SKM-1 (cell line): Measurements from ENCODE around the gene NCAPD2.
"Not testable (repeated sequence)": the region's sequence is repeated elsewhere in the genome, so short reads cannot be mapped to it uniquely, and the experiment has no call there.

Experiments
- DNase-seq: peaks from one replicate; lab custom pipeline; 2025; ENCODE audit not compliant: unreplicated experiment; lab: John Stamatoyannopoulos, UW

NCAPD2 gene

DNA sequence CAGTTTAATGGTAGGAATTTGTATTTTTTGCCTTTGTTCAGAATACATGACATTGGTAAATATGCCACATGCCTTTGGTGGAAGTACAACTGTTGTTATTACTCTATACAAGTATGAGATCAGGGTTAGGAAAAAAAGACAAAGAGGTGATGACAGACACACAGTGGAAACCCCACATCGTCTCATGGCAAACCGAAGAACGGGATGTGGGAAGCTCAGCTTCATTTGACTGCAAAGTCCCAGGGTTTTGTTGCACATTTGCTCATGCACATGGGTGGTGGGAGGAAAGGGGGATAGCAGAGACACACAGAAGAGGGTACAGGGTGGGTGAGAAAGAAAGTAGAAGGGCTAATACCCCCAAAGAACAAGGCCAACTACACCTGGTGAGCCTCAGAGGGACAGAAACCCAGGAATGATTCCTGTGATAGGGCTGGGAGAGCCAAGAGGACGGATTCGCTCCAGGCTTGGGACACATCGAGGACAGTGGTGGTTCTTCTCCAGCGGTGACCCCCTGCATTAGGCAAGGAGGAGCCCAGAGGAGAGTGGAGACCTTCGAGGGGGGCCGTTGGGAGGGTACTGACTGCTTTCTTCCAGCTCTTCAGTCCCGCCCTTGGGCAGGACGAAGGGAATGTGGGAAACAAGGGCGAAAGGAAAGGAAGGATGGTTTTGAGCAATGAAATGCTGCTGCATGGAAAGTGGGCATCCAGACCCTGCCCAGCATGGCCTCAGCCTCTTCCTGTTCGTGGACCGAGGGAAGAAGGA is 31.5 kb upstream of the NCAPD2 start:
- no peak for DNase-seq

DNA sequence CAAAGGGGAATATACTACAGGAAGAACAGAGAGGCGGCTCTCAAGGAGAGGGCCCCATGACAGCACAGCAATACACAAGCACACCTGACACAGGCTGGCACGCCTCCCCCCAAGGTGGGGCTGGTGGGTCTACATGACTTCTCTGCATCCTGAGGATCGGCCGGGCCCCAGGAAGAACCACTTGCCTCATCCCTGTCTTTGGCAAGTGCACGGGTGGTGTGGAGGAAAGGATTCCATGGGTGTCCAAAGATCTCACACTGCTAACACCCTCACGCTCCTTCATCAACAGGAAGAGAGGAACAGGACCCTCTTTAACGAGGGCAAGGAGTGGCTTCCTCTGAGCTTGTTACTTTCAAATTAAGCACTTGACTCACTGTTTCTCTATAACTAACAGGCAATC is 30.7 kb upstream of the NCAPD2 start:
- DNase-seq = no peak

DNA sequence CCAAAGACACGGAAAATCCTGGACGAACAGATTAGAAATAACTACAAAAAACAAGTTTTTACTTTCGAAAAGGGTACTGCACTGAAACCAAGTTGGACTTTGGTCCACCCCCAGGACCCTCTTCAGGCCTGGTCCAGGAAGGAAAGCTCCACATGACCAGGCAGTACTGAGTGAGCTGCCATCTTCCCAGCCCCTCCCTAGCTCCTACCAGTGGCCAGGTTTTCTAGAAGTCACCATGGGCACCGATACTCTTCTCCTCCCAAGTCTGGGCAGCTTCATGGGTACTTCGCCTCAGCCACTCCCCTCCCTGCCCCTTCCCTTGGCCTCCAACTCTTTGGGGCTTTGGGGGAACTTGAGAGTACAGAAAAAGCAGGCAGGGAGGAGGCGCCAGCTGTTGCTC is 30.0 kb upstream of the NCAPD2 start:
- DNase-seq = no peak

DNA sequence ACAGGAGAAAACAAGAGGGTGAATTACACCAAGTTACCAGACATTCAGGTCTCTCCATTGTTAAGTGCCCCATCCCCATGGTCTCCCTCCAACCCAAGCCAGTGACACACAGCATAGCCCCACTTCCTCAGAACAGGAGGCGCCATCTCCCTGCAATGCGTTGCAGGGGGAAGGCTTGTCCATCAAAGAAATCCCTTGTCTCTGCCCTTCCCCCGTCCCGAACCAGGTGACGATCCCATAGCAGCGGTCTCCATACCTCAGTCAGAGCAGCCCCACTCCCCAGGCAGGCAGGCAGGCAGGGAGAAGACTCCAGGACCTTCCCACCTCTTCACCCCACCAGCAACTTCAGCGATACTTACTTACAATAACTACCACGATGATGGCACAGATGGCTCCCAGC is 29.4 kb upstream of the NCAPD2 start:
- DNase-seq = no peak

DNA sequence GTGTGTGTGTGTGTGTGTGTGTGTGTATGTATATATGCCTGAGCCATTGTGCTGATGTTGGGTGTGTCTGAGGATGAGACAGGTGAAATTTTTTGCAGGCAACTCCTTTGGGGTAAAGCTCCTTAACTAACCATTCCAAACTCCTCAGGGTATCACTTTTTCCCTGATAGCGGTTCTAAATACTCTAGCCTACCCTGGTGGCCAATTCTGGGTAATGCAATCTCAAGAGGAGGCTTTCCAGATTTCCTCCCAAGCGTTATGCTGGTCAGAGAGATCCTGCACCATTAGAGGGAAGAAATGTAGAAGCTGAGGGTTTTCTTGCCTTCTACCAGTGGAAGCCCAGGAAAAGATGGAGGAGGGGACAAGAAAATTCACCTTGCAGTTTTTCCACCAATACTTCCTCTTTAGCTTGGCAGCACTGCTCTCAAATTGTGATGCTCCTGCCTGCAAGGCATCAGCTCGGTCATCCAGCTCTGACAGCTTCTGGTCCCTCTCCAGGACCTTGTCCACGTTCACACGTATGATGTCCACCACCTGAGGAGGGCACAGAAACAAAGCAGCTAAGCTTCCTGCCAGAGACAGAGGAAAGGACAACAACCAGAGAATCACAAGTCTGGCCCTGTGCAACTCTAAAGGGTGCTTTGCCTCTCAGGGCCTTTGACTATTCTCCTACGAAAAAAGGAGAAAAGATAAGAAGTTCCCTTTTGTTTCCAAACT is 28.3 kb upstream of the NCAPD2 start:
- peak; percentile 4 for DNase-seq

DNA sequence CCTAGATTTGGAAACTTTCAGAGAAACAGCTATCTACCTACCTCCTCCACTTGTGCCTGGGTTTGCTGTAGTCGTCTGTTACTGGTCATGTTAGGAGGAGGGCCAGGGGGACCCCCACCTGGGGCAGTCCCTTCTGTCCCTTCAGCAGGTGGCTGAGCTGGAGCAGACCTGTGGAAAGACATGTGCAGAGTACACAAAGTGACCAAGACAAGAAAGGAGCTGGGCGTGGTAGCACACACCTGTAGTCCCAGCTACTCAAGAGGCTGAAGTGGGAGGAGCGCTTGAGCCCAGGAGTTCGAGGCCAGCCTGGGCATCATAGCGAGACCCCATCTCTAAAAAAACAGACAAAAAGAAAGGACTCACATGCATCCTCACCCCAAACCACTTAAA is 27.7 kb upstream of the NCAPD2 start:
- DNase-seq = no peak

DNA sequence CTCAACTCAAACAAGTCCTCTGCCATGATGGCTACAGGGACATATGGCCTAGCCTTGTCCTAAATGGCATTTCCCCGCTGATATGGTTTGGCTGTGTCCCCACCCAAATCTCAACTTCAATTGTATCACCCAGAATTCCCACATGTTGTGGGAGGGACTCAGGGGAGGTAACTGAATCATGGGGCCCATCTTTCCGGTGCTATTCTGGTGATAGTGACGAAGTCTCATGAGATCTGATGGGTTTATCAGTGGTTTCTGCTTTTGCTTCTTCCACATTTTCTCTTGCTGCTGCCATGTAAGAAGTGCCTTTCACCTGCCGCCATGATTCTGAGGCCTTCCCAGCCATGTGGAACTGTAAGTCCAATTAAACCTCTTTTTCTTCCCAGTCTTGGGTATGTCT is 27.2 kb upstream of the NCAPD2 start:
- not testable (repeated sequence) for DNase-seq

DNA sequence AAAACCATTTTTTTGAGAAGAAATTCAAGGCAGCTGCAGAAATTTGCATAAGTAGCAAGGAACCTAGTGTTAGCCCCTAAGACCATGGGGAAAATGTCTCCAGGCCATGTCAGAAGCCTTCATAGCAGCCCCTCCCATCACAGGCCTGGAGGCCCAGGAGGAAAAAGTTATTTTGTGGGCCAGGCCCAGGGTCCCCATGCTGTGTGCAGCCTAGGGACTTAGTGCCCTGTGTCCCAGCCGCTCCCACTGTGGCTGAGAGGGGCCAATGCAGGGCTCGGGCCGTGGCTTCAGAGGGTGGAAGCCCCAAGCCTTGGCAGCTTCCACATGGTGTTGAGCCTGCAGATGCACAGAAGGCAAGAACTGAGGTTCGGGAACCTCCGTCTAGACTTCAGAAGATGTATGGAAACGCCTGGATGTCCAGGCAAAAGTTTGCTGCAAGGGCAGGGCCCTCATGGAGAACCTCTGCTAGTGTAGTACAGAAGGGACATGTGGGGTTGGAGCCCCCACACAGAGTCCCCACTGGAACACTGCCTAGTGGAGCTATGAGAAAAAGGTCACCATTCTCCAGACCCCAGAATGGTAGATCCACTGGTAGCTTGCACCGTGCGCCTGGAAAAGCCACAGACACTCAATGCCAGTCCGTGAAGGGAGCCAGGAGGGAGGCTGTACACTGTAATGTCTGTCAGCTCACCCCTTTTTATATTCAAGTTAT is 26.2 kb upstream of the NCAPD2 start:
- DNase-seq = not testable (repeated sequence)

DNA sequence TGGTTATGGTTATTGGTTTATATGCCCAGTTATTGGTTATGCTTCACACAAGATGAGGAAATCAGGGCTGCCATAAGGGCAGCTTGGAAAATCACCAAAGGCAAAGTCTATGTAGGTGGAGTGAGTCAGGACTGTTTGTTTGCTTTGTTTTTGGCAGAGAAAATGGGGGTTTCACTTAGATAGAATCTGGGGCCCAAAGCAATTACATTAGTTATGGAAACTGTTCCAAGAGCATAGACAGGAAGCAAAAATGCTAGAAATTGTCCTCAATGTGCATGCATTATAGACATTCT is 25.7 kb upstream of the NCAPD2 start:
- DNase-seq = no peak

DNA sequence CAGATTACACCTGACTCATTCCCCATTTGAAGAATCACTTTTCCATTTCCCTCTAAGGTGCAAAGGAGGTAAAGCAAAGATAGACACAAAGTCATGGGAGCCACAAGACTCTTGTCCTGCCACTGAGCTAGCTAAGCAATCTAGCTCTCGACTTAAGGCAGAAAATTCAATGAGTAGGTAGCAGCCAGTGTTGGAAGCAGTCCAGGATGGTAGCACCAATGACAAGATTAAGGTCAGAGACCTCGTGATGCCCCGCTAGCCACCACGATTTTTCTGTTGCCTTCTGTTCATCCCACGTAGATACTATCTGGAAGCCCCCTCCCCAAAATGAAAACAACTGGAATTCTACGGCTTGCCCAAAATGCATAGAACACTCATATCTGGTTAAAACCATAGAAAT is 24.8 kb upstream of the NCAPD2 start:
- no peak for DNase-seq

DNA sequence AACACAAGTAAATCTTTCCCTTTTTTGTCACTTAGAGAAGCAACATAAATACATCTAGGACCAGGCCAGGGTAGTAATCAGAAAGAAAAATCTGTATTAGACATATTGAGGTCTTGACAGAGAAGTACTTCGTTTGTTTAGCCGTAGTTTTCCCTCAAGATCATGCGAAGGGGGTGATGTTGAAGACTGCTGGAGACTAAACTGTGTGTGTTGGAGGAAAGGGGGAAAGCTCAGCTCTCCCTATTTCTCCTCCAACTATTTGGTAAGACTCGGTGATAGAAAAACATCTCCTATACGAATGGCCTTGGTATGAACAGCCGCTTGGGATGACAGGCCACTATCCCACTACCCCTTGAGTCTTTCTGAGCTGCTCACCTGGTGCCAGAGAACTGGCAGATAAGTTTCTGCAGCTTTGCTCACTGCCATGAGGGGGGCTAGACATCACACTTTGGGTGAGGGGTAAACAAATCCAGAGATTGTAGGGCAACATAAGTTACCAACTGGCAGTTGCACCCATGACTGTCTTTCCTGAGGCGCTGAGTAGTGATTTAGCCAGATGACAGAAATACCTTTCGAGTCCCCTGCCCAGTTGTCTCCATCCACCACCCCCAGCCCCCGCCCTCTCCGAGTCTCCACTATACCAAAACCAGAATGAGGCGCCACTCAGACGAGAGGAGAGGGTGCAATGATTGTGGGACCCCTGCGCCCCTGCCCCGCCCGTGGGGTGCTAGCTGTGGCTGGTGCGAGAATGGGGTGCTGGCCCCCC is 24.1 kb upstream of the NCAPD2 start:
- no peak for DNase-seq

DNA sequence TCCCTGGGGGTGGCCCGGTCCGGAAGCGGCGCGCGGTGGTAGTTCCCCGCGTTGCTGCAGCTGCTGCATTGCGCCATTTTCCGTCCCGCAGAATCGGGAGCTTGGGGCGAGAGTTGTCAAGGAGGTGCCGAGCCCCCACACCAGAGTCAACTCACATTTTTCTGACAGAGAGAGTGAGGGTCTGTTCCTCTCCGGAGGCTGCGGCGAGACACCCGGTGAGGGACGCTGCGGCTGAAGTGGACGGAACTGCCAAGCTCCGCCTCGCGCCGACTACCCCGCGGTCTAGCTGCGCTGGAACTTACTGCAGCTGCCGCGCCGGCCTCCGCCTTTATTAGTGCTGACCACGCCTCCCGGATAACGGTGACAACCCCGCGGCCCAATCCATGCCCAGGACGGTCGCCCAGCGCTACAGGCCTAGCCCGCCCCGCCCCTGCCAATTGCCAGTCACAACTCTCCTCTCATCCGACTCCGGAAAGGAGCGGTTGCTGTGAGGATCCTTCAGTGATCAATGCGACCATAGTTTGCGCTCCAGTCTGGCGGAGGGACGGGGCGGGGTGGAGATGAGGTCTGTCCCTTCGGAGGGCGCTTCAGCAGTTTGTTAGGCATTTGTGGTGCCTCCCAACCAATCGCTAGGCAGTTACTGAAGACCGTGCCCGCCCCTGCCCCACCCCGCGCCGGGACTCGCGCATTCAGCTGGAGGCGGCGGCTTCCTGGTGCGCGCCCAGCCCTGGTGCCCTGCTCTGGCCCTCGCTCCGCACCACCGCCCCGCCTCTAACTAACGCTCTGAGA is 23.3 kb upstream of the NCAPD2 start, which contains the start of gene VAMP1:
Gene VAMP1 (minus strand): TSS at position 303 of the 789 bp plus-strand sequence. CDS start 146 bp downstream, at position 157.
- peak; percentile 74 for DNase-seq

DNA sequence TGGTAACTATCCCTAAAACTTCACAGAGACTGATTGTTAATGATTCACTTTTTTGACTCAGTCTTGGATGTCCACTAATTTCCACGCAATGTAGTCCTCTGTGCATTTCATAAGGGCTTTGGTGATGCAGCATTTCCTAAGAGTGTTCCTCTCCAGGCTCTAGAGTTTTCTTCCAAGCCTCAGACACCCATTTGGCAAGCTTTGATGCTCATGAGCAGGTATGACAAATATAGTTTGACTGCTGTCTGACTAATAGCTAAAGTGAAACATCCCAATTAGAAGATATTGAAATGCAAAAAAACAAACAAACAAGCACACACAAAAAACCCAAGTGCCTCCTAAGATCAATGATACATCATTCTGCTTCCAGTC is 21.9 kb upstream of the NCAPD2 start:
- no peak for DNase-seq

DNA sequence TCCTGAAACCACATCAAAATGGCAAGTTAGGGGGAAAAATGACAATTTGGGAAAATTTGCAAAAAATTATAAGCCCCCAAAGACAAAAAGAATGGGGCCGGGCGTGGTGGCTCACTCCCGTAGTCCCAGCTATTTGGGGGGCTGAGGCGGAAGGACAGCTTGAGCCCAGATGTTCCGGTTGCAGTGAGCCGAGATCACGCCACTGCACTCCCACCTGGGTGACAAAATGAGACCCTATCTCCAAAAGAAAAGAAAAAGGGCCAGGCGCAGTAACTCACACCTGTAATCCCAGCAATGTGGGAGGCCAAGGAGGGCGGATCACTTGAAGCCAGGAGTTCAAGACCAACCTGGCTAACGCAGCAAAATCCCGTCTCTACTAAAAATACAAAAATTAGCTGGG is 21.4 kb upstream of the NCAPD2 start:
- no peak for DNase-seq

DNA sequence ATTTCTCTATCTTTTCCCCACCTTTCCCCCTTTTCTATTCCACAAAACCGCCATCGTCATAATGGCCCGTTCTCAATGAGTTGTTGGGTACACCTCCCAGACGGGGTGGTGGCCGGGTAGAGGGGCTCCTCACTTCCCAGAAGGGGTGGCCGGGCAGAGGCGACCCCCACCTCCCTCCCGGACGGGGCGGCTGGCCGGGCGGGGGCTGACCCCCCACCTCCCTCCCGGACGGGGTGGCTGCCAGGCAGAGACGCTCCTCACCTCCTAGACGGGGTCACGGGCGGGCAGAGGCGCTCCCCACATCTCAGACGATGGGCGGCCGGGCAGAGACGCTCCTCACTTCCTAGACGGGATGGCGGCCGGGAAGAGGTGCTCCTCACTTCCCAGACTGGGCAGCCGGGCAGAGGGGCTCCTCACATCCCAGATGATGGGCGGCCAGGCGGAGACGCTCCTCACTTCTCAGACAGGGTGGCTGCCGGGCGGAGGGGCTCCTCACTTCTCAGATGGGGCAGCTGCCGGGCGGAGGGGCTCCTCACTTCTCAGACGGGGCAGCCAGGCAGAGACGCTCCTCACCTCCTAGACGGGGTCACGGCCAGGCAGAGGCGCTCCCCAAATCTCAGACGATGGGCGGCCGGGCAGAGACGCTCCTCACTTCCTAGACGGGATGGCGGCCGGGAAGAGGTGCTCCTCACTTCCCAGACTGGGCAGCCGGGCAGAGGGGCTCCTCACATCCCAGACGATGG is 18.5 kb upstream of the NCAPD2 start:
- not testable (repeated sequence) for DNase-seq

DNA sequence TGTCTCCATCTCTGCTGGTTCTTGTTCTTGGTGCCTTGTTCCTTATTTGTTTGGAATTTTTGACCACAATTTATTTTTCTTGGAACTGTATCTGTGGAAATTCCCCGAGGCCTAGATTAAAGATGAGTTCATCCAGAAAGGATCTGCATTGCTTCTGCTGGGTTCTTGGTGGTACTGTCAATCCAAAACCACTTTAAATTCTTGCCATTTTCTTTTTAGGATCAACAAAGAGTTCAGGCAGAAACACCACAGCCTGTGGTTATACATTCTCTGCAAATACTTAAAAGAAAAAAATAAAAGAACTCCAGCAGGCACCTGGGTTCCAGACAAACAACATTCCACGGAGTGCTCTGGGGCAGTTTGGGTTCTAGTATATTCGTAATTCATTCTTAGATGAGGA is 17.4 kb upstream of the NCAPD2 start:
- no peak for DNase-seq

DNA sequence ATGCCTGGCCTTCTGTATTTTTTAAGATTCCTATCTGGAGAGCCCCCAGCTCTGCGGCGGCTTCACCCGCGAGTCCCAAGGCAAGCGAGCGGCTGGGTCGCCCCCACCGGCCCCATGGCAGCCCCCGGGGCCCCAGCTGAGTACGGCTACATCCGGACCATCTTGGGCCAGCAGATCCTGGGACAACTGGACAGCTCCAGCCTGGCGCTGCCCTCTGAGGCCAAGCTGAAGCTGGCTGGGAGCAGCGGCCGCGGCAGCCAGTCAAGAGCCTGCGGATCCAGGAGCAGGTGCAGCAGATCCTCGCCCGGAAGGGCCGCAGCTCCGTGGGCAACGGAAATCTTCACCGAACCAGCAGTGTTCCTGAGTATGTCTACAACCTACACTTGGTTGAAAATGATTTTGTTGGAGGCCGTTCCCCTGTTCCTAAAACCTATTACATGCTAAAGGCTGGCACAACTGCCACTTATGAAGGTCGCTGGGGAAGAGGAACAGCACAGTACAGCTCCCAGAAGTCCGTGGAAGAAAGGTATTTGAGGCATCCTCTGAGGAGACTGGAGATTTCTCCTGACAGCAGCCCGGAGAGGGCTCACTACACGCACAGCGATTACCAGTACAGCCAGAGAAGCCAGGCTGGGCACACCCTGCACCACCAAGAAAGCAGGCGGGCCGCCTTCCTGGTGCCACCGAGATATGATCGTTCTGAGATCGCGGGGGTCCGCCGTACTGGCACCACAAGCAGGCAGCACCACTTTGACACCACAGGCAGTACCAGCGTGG is 16.1 kb upstream of the NCAPD2 start:
- not testable (repeated sequence) for DNase-seq

DNA sequence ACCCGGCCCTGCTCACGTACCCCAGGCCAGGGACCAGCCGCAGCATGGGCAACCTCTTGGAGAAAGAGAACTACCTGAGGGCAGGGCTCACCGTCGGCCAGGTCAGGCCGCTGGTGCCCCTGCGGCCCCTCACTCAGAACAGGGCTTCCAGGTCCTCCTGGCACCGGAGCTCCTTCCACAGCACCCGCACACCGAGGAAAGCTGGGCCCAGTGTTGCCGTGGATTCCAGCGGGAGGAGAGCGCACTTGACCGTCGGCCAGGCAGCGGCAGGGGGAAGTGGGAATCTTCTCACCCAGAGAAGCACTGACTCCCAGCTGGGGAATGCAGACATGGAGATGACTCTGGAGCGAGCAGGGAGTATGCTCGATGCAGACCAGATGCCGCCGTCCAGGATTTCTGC is 15.5 kb upstream of the NCAPD2 start:
- DNase-seq = no peak

DNA sequence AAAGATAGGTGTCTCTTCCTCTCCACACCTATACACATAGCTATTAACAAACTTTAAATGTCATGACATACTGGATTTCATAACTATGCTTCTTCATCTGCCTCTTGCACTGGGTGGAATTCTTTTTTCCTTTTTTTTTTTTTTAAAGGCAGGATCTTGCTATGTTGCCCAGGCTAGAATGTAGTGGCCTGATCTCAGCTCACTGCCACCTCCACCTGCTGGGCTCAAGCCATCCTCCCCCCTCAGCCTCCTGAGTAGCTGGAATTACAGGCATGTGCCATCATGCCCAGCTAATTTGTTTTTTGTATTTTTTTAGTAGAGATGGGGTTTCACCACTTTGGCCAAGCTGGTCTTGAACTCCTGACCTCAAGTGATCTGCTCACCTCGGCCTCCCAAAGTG is 5.7 kb upstream of the NCAPD2 start:
- no peak for DNase-seq
